Measurements from ENCODE around the gene CIBAR2. TPM values are rescaled to one million over a fixed set of nuclear protein-coding genes. Genes with fewer than 3 reads are reported as not detected.
A peak's percentile ranks its signal among the peaks of the same experiment; 100 is the strongest.

The CIBAR2 gene
- total and polyA plus RNA-seq, 10 of the 15 experiments (the other 5 are each of a cell fraction or from before 2014, with no cell fraction given): 0.05 to 0.16 (median 0.07) TPM; not detected in 7

DNA sequence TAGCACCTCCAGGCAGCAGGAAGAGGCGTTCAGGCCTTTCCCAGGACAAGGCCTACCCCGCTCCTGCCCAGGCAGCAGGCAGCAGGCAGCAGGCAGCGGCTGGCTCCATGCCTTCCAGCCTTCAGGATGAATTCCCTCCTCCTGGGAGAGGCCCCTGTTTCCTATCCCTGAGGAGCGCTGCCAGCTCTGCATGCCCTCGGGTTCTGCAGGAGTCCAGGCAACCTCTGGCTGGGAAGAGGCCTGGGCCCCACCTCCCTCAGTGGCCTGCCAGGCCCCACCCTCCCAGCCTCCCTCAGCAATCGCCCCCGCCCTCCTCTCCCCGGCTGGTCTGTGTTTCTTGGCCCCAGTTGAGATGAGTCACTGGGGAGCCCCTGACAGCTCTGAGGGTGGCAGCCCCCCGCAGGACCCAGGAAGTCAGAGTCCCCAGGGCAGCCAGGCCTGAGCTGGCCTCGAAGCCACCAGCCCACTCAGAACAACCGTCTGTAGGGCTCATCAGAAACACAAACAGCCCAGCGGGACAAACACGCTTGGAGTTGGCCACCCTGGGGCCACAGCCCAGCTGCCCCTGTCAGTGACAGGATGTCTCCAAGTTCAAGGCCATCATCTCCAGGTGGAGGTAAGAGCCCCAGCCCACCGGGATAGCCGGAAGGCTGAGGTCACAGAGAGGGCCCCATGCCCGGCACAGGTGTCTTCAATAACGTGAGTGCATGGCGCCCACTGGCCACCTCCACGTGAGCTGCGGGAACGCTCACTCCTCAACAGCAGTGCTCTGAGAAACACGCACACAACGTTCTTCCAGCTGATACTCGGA lies 39.5 kb upstream of the CIBAR2 start (continued):
- TF ChIP-seq JUNB (IDR thresholded peaks at IDR 0.05) (peak; percentile 45; the same call in 1 of the 2 replicates), CREB1 (IDR thresholded peaks at IDR 0.05; ENCODE audit: low read depth) (no peak), KLF5 (IDR thresholded peaks at IDR 0.05; ENCODE audit: partially characterized antibody) (no peak), ZNF274 (IDR thresholded peaks at IDR 0.05; ENCODE audit: insufficient read depth, insufficient read length) (no peak), CHD4 (IDR thresholded peaks at IDR 0.05) (no peak), HDGF (IDR thresholded peaks at IDR 0.05) (no peak), RFX5 (IDR thresholded peaks at IDR 0.05; ENCODE audit: low read depth, low read length) (no peak), EP300 (IDR thresholded peaks at IDR 0.05; ENCODE audit: borderline replicate concordance in 1 of 2, control insufficient read depth in 1 of 2, low read depth in 2 of 2, low read length in 2 of 2) (no peak), SMAD5 (IDR thresholded peaks at IDR 0.05; ENCODE audit: low read depth) (no peak), CHD1 (IDR thresholded peaks at IDR 0.05; ENCODE audit: low read depth, low read length) (no peak), MYC (IDR thresholded peaks at IDR 0.05; ENCODE audit: insufficient read depth, insufficient read length, insufficient replicate concordance, low read length, severe bottlenecking) (no peak), ATF3 (IDR thresholded peaks at IDR 0.05; ENCODE audit: borderline replicate concordance, extremely low read depth, low read depth, low read length) (no peak), RELB (IDR thresholded peaks at IDR 0.05; ENCODE audit: low read depth) (no peak), SMAD1 (IDR thresholded peaks at IDR 0.05; ENCODE audit: low read depth, partially characterized antibody) (no peak), EZH2 (IDR thresholded peaks at IDR 0.05; ENCODE audit: borderline replicate concordance, control insufficient read depth, low read depth, low read length) (no peak)
- TF ChIP-seq, protein P1, sequence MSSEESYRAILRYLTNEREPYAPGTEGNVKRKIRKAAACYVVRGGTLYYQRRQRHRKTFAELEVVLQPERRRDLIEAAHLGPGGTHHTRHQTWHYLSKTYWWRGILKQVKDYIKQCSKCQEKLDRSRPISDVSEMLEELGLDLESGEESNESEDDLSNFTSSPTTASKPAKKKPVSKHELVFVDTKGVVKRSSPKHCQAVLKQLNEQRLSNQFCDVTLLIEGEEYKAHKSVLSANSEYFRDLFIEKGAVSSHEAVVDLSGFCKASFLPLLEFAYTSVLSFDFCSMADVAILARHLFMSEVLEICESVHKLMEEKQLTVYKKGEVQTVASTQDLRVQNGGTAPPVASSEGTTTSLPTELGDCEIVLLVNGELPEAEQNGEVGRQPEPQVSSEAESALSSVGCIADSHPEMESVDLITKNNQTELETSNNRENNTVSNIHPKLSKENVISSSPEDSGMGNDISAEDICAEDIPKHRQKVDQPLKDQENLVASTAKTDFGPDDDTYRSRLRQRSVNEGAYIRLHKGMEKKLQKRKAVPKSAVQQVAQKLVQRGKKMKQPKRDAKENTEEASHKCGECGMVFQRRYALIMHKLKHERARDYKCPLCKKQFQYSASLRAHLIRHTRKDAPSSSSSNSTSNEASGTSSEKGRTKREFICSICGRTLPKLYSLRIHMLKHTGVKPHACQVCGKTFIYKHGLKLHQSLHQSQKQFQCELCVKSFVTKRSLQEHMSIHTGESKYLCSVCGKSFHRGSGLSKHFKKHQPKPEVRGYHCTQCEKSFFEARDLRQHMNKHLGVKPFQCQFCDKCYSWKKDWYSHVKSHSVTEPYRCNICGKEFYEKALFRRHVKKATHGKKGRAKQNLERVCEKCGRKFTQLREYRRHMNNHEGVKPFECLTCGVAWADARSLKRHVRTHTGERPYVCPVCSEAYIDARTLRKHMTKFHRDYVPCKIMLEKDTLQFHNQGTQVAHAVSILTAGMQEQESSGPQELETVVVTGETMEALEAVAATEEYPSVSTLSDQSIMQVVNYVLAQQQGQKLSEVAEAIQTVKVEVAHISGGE (CRISPR knock-in tag; IDR thresholded peaks at IDR 0.05): no peak
- TF ChIP-seq, protein P2, sequence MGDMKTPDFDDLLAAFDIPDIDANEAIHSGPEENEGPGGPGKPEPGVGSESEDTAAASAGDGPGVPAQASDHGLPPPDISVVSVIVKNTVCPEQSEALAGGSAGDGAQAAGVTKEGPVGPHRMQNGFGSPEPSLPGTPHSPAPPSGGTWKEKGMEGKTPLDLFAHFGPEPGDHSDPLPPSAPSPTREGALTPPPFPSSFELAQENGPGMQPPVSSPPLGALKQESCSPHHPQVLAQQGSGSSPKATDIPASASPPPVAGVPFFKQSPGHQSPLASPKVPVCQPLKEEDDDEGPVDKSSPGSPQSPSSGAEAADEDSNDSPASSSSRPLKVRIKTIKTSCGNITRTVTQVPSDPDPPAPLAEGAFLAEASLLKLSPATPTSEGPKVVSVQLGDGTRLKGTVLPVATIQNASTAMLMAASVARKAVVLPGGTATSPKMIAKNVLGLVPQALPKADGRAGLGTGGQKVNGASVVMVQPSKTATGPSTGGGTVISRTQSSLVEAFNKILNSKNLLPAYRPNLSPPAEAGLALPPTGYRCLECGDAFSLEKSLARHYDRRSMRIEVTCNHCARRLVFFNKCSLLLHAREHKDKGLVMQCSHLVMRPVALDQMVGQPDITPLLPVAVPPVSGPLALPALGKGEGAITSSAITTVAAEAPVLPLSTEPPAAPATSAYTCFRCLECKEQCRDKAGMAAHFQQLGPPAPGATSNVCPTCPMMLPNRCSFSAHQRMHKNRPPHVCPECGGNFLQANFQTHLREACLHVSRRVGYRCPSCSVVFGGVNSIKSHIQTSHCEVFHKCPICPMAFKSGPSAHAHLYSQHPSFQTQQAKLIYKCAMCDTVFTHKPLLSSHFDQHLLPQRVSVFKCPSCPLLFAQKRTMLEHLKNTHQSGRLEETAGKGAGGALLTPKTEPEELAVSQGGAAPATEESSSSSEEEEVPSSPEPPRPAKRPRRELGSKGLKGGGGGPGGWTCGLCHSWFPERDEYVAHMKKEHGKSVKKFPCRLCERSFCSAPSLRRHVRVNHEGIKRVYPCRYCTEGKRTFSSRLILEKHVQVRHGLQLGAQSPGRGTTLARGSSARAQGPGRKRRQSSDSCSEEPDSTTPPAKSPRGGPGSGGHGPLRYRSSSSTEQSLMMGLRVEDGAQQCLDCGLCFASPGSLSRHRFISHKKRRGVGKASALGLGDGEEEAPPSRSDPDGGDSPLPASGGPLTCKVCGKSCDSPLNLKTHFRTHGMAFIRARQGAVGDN (IDR thresholded peaks at IDR 0.05): peak; percentile 90
- TF ChIP-seq, protein P3, sequence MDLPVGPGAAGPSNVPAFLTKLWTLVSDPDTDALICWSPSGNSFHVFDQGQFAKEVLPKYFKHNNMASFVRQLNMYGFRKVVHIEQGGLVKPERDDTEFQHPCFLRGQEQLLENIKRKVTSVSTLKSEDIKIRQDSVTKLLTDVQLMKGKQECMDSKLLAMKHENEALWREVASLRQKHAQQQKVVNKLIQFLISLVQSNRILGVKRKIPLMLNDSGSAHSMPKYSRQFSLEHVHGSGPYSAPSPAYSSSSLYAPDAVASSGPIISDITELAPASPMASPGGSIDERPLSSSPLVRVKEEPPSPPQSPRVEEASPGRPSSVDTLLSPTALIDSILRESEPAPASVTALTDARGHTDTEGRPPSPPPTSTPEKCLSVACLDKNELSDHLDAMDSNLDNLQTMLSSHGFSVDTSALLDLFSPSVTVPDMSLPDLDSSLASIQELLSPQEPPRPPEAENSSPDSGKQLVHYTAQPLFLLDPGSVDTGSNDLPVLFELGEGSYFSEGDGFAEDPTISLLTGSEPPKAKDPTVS (IDR thresholded peaks at IDR 0.05; ENCODE audit: low read depth, low read length): no peak
